HepG2 (cell line): ENCODE measurements around the gene DIPK1C. TPM values are rescaled to one million over a fixed set of nuclear protein-coding genes. Genes with fewer than 3 reads are reported as not detected.

ENCODE experiments used
- ARID2 ChIP-seq: sonication (generic); formaldehyde crosslinking; IDR thresholded peaks from 2 replicates; pipeline ENCODE4 v1.8.1; 2022; ENCODE audit warnings: mild to moderate bottlenecking, missing genetic modification reagents, borderline replicate concordance
- EZH2 ChIP-seq: conservative IDR thresholded peaks from 2 replicates; pipeline ENCODE4 v1.6.1; 2012; ENCODE audit warnings: mild to moderate bottlenecking, low read depth, low read length, moderate library complexity
- GABPA ChIP-seq, 2 experiments: IDR thresholded peaks; 2 replicates each; pipeline ENCODE4 v1.6.1; 2011 to 2016; ENCODE audit warnings: low read depth in 2 of 2, low read length in 1 of 2, missing biosample characterization in 1 of 2, missing genetic modification characterization in 1 of 2
- NFE2L1 ChIP-seq: sonication (generic); formaldehyde crosslinking; IDR thresholded peaks from 2 replicates; pipeline ENCODE4 v1.4.0; 2020; ENCODE audit warnings: missing genetic modification reagents, mild to moderate bottlenecking, borderline replicate concordance
- NFYB ChIP-seq: sonication (generic); formaldehyde crosslinking; IDR thresholded peaks from 2 replicates; pipeline ENCODE4 v1.4.0; 2020; ENCODE audit warnings: missing genetic modification reagents
- TCF7 ChIP-seq: sonication (generic); IDR thresholded peaks from 2 replicates; pipeline ENCODE4 v1.6.1; 2016; ENCODE audit warnings: antibody characterized with exemption, low read depth
- ZFP90 ChIP-seq: sonication (generic); formaldehyde crosslinking; IDR thresholded peaks from 2 replicates; pipeline ENCODE4 v1.8.0; 2022; ENCODE audit warnings: missing genetic modification reagents, mild to moderate bottlenecking, inconsistent platforms, borderline replicate concordance
- ZKSCAN5 ChIP-seq: sonication (generic); formaldehyde crosslinking; IDR thresholded peaks from 2 replicates; pipeline ENCODE4 v1.5.1; 2020; ENCODE audit warnings: mild to moderate bottlenecking, missing genetic modification reagents
- ZNF17 ChIP-seq: sonication (generic); formaldehyde crosslinking; IDR thresholded peaks from 2 replicates; pipeline ENCODE4 v1.5.0; 2020; ENCODE audit warnings: mild to moderate bottlenecking, missing genetic modification reagents
- ZNF251 ChIP-seq: sonication (generic); formaldehyde crosslinking; IDR thresholded peaks from 2 replicates; pipeline ENCODE4 v1.9.0; 2021; ENCODE audit warnings: mild to moderate bottlenecking, missing genetic modification reagents
- ZNF556 ChIP-seq: sonication (generic); formaldehyde crosslinking; IDR thresholded peaks from 2 replicates; pipeline ENCODE4 v1.4.0; 2020; ENCODE audit warnings: mild to moderate bottlenecking, missing genetic modification reagents, borderline replicate concordance
- ZNF766 ChIP-seq: sonication (generic); formaldehyde crosslinking; IDR thresholded peaks from 2 replicates; pipeline ENCODE4 v1.5.0; 2020; ENCODE audit warnings: missing genetic modification reagents, borderline replicate concordance
- ZZZ3 ChIP-seq: sonication (generic); formaldehyde crosslinking; IDR thresholded peaks from 2 replicates; pipeline ENCODE4 v1.4.0; 2020; ENCODE audit warnings: missing genetic modification reagents, mild to moderate bottlenecking, borderline replicate concordance
- polyA plus RNA-seq, 8 experiments: library from polyadenylated mRNA; depleted of rRNA in 3 of 8; stranded (reverse) in 7 of 8; unstranded in 1 of 8; fragments of >200 nt; fragmentation: Illumina TruSeq in 4 of 8; extraction: Trizol in 4 of 8; gene quantifications; 2 replicates each; pipeline versions ENCODE4 v1.2.1 to v1.2.3, GENCODE V29; 2011 to 2016; ENCODE audit warnings: low read depth in 4 of 8, missing spikeins in 1 of 8, mixed read lengths in 1 of 8; ENCODE audit not compliant: insufficient read depth in 1 of 8
- total RNA-seq, 5 experiments: library from RNA; depleted of rRNA; stranded (reverse); fragments of >200 nt; fragmentation: Illumina TruSeq; extraction: Trizol; gene quantifications; 2 replicates each; pipeline ENCODE4 v1.2.3, GENCODE V29; 2016; ENCODE audit warnings: low read depth in 1 of 5
- TF ChIP-seq, protein P1 (sequence below): sonication (generic); formaldehyde crosslinking; IDR thresholded peaks from 2 replicates; pipeline ENCODE4 v1.5.1; 2020; ENCODE audit warnings: missing genetic modification reagents, mild to moderate bottlenecking, borderline replicate concordance
- TF ChIP-seq, protein P2 (sequence below): sonication (generic); formaldehyde crosslinking; IDR thresholded peaks from 2 replicates; pipeline ENCODE4 v1.4.0; 2020; ENCODE audit warnings: missing genetic modification reagents
- TF ChIP-seq, protein P3 (sequence below): sonication (generic); formaldehyde crosslinking; IDR thresholded peaks from 2 replicates; pipeline ENCODE4 v1.9.0; 2022; ENCODE audit warnings: low read depth, missing genetic modification reagents
- TF ChIP-seq, protein P4 (sequence below): sonication (generic); formaldehyde crosslinking; IDR thresholded peaks from 2 replicates; pipeline ENCODE4 v1.8.1; 2023; ENCODE audit warnings: mild to moderate bottlenecking, missing genetic modification reagents, borderline replicate concordance
- TF ChIP-seq, protein P5 (sequence below): sonication (generic); formaldehyde crosslinking; IDR thresholded peaks from 2 replicates; pipeline ENCODE4 v1.4.0; 2020; ENCODE audit warnings: mild to moderate bottlenecking, missing genetic modification reagents
- TF ChIP-seq, protein P6 (sequence below): sonication (generic); formaldehyde crosslinking; IDR thresholded peaks from 2 replicates; pipeline ENCODE4 v1.4.0; 2020; ENCODE audit warnings: missing genetic modification reagents, low read depth, mild to moderate bottlenecking, borderline replicate concordance

DIPK1C gene
- total and polyA plus RNA-seq, 2 of the 13 experiments (the other 11 are each of a cell fraction or from before 2014, with no cell fraction given): 1.8 TPM; not detected in 1

DNA sequence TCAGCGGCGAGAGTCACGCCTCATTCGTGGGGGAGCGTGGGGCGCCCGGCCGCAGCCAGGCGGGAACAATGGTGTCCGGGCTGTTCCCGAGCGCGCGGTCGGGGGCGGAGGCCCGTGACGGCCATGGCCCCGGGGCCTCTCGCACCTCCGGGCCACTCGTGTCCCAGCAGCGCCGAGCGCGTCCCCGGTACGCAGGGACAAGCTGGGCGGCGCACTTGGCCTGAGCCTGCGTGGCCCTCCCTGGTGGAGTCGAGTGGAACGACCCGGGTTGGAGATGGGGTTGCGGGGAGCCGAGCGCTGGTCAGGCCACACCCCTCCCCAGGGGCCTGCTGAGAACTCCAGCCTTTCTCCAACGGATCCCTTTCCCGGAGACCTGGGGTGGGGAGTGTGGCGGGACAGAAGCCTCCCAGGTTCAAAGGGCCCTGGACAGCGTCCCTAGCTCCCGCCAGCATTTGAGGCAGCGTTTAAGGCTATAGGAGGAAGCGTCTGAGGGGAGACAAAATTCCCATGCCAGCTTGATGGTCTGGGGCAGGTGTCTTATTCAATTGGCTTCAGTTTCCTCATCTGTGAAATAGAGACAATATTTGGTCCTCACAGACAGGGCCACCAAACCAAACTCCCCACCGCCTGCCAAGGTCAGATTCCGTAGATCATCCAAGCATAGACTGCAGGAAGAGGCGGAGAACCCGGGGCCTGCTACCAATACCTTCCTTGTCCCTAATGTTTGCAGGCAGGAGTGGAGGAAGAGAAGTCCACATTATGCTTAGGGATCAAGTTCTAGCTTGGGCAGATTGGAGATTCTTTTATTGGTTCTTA is 39.6 kb upstream of the DIPK1C start (continued):
- peak; percentile 80; the same call in 1 of the 2 replicates for TF ChIP-seq ZNF251
- TF ChIP-seq, protein P1, sequence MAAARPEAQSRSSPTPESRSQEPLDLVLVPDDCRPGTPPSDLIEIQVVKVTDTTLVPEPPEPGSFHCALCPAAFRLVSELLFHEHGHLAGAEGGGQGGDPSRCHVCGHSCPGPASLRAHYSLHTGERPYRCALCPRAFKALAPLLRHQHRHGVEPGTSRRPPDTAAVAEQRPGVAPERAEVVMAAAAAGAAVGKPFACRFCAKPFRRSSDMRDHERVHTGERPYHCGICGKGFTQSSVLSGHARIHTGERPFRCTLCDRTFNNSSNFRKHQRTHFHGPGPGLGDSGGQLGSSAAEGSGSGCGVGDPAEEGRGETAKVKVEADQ (CRISPR knock-in tag): no peak
- TF ChIP-seq TCF7: no peak
- TF ChIP-seq, protein P2, sequence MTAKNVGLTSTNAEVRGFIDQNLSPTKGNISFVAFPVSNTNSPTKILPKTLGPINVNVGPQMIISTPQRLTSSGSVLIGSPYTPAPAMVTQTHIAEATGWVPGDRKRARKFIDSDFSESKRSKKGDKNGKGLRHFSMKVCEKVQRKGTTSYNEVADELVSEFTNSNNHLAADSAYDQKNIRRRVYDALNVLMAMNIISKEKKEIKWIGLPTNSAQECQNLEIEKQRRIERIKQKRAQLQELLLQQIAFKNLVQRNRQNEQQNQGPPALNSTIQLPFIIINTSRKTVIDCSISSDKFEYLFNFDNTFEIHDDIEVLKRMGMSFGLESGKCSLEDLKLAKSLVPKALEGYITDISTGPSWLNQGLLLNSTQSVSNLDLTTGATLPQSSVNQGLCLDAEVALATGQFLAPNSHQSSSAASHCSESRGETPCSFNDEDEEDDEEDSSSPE (CRISPR knock-in tag): no peak; the same call in 1 of the 2 replicates
- TF ChIP-seq, protein P3, sequence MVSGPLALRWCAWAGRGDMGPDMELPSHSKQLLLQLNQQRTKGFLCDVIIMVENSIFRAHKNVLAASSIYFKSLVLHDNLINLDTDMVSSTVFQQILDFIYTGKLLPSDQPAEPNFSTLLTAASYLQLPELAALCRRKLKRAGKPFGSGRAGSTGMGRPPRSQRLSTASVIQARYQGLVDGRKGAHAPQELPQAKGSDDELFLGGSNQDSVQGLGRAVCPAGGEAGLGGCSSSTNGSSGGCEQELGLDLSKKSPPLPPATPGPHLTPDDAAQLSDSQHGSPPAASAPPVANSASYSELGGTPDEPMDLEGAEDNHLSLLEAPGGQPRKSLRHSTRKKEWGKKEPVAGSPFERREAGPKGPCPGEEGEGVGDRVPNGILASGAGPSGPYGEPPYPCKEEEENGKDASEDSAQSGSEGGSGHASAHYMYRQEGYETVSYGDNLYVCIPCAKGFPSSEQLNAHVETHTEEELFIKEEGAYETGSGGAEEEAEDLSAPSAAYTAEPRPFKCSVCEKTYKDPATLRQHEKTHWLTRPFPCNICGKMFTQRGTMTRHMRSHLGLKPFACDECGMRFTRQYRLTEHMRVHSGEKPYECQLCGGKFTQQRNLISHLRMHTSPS (CRISPR knock-in tag): no peak
- TF ChIP-seq ARID2: peak; percentile 65; the same call in 1 of the 2 replicates
- TF ChIP-seq, protein P4, sequence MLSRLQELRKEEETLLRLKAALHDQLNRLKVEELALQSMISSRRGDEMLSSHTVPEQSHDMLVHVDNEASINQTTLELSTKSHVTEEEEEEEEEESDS (CRISPR knock-in tag): 0 out of 2 replicates have a peak, but pooled peaks have one; percentile 33
- no peak for TF ChIP-seq ZKSCAN5 (CRISPR knock-in tag)
- TF ChIP-seq, protein P5, sequence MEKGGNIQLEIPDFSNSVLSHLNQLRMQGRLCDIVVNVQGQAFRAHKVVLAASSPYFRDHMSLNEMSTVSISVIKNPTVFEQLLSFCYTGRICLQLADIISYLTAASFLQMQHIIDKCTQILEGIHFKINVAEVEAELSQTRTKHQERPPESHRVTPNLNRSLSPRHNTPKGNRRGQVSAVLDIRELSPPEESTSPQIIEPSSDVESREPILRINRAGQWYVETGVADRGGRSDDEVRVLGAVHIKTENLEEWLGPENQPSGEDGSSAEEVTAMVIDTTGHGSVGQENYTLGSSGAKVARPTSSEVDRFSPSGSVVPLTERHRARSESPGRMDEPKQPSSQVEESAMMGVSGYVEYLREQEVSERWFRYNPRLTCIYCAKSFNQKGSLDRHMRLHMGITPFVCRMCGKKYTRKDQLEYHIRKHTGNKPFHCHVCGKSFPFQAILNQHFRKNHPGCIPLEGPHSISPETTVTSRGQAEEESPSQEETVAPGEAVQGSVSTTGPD (CRISPR knock-in tag): no peak
- no peak for TF ChIP-seq GABPA (IDR thresholded peaks at IDR 0.05; ENCODE audit: low read depth, low read length)
- peak; percentile 35; the same call in 1 of the 2 replicates for TF ChIP-seq GABPA (CRISPR knock-in tag; IDR thresholded peaks at IDR 0.05; ENCODE audit: low read depth)
- TF ChIP-seq, protein P6, sequence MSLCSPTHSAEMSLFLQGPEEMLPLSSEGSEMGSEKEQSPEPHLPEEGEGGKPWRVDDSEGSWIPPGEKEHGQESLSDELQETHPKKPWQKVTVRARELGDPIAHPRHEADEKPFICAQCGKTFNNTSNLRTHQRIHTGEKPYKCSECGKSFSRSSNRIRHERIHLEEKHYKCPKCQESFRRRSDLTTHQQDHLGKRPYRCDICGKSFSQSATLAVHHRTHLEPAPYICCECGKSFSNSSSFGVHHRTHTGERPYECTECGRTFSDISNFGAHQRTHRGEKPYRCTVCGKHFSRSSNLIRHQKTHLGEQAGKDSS: no peak; the same call in 1 of the 2 replicates
- peak; percentile 68 for TF ChIP-seq ZNF556 (CRISPR knock-in tag)
- no peak for TF ChIP-seq NFYB
- no peak for TF ChIP-seq EZH2
- TF ChIP-seq NFE2L1 (CRISPR knock-in tag): no peak
- TF ChIP-seq ZNF766 (CRISPR knock-in tag): 0 out of 2 replicates have a peak, but pooled peaks have one; percentile 1
- no peak for TF ChIP-seq ZFP90 (CRISPR knock-in tag)
- TF ChIP-seq ZZZ3 (CRISPR knock-in tag): no peak
- no peak for TF ChIP-seq ZNF17
